ENCODE results near the gene QPCT.

DNA sequence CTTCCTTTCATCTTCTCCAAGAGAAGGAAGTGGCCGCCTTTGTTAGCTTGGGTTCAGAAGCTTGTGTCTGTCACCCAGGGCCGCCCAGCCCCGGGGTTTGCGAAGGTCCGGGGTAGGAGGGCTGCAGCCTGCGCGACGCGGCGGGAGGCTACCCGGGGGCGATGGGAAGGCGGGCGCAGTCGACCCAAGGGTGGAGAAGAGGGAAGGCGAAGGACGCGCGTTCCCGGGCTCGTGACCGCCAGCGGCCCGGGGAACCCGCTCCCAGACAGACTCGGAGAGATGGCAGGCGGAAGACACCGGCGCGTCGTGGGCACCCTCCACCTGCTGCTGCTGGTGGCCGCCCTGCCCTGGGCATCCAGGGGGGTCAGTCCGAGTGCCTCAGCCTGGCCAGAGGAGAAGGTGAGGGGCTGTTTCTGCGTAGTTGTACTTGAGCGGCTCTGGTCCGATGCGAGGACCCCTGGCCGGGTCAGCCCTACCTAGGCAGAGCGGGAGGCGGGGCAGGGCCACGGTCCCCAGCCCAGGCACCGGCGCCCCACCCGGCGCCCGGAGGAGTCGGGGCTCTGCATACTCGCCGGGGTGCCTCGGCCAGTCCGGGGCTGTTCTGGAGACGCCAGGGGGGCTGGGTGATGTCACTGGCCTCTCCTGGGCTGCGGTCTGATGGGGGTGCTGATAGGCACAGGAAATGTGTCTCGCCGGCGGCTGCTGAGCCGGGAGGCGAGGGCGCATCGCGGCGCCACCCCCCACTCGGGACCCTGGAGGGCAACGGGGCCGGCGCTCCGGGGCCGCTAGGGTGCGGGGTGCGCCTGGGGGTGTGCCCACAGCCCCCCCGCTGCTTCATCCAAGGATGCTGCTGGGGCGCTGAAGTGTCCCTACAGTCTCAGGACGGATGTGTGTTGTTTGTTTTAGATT, at the start of gene QPCT:
- TF ChIP-seq, protein P1, sequence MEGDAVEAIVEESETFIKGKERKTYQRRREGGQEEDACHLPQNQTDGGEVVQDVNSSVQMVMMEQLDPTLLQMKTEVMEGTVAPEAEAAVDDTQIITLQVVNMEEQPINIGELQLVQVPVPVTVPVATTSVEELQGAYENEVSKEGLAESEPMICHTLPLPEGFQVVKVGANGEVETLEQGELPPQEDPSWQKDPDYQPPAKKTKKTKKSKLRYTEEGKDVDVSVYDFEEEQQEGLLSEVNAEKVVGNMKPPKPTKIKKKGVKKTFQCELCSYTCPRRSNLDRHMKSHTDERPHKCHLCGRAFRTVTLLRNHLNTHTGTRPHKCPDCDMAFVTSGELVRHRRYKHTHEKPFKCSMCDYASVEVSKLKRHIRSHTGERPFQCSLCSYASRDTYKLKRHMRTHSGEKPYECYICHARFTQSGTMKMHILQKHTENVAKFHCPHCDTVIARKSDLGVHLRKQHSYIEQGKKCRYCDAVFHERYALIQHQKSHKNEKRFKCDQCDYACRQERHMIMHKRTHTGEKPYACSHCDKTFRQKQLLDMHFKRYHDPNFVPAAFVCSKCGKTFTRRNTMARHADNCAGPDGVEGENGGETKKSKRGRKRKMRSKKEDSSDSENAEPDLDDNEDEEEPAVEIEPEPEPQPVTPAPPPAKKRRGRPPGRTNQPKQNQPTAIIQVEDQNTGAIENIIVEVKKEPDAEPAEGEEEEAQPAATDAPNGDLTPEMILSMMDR (conservative IDR thresholded peaks at IDR 0.05; ENCODE audit: low read depth in 2 of 2): no peak
- no peak for TF ChIP-seq EZH2 (IDR thresholded peaks at IDR 0.05; ENCODE audit: low read depth, unreplicated experiment)

Data from GM23338 (cell line).